IPS-18a (cell line): ENCODE measurements around the gene SDK1.

Experiments used
- H3K27ac ChIP-seq: one replicate; pipeline ENCODE4 v1.5.1; 2013; ENCODE audit warnings: low read length
- H3K27me3 ChIP-seq: one replicate; pipeline ENCODE4 v1.6.1; 2013; ENCODE audit warnings: mild to moderate bottlenecking, low read length; ENCODE audit not compliant: control insufficient read depth, insufficient read depth
- H3K36me3 ChIP-seq: one replicate; pipeline ENCODE4 v1.6.1; 2013; ENCODE audit warnings: low read depth, low read length; ENCODE audit not compliant: control insufficient read depth
- H3K4me1 ChIP-seq: one replicate; pipeline ENCODE4 v1.6.1; 2013; ENCODE audit warnings: low read depth, low read length; ENCODE audit not compliant: control insufficient read depth
- H3K4me3 ChIP-seq: one replicate; pipeline ENCODE4 v1.5.1; 2013; ENCODE audit warnings: low read length
- H3K9ac ChIP-seq: one replicate; pipeline ENCODE4 v1.6.1; 2013; ENCODE audit warnings: mild to moderate bottlenecking, low read length, moderate library complexity
- H3K9me3 ChIP-seq: one replicate; pipeline ENCODE4 v1.6.1; 2013; ENCODE audit warnings: low read depth, low read length; ENCODE audit not compliant: control insufficient read depth

The SDK1 gene

GRCh38 chr7:3979611-3980299 lies 678.7 kb downstream of the SDK1 start:
- peaks cover 10% of the 10 kb centered on the region for H3K4me1 ChIP-seq
- H3K27me3 ChIP-seq: no peaks in the 10 kb centered on the region
- H3K36me3 ChIP-seq: no peaks in the 10 kb centered on the region
- peak overlapping the region; percentile 51 for H3K27ac ChIP-seq
- H3K9me3 ChIP-seq: no peaks in the 10 kb centered on the region
- peak overlapping the region; percentile 12 for H3K9ac ChIP-seq
- H3K4me3 ChIP-seq: peak overlapping the region; percentile 19

- peak overlapping the region; percentile 12 for H3K9ac ChIP-seq
Observed at GRCh38 chr7:3980300-3980643, 679.2 kb downstream of the SDK1 start.

GRCh38 chr7:3981281-3981680 lies 680.2 kb downstream of the SDK1 start:
- no peaks in the 10 kb centered on the region for H3K9me3 ChIP-seq
- no peak overlapping the region for H3K4me3 ChIP-seq
- no peak overlapping the region for H3K27ac ChIP-seq
- H3K27me3 ChIP-seq: no peaks in the 10 kb centered on the region
- no peaks in the 10 kb centered on the region for H3K36me3 ChIP-seq
- no peak overlapping the region for H3K9ac ChIP-seq
- peaks cover 10% of the 10 kb centered on the region for H3K4me1 ChIP-seq

More at GRCh38 chr7:3980300-3980643, 679.2 kb downstream of the SDK1 start:
- Histone ChIP-seq H3K9me3 (no peaks in the 10 kb centered on the region), H3K4me1 (peaks cover 10% of the 10 kb centered on the region), H3K4me3 (peak overlapping the region; percentile 19), H3K36me3 (no peaks in the 10 kb centered on the region), H3K27me3 (no peaks in the 10 kb centered on the region), H3K27ac (peak overlapping the region; percentile 51)

GRCh38 chr7:3984456-3984855 lies 683.4 kb downstream of the SDK1 start:
- Histone ChIP-seq H3K27me3 (no peaks in the 10 kb centered on the region), H3K9ac (no peak overlapping the region), H3K4me1 (peaks cover 10% of the 10 kb centered on the region), H3K36me3 (no peaks in the 10 kb centered on the region), H3K4me3 (no peak overlapping the region), H3K9me3 (no peaks in the 10 kb centered on the region), H3K27ac (no peak overlapping the region)

GRCh38 chr7:3986927-3987326 lies 685.9 kb downstream of the SDK1 start:
- Histone ChIP-seq H3K9ac (no peak overlapping the region), H3K27me3 (no peaks in the 10 kb centered on the region), H3K9me3 (no peaks in the 10 kb centered on the region), H3K4me1 (no peaks in the 10 kb centered on the region), H3K27ac (no peak overlapping the region), H3K36me3 (no peaks in the 10 kb centered on the region), H3K4me3 (no peak overlapping the region)

GRCh38 chr7:3987426-3987927 lies 686.4 kb downstream of the SDK1 start:
- no peak overlapping the region for H3K9ac ChIP-seq
- H3K27ac ChIP-seq: no peak overlapping the region
- H3K4me1 ChIP-seq: no peaks in the 10 kb centered on the region
- no peaks in the 10 kb centered on the region for H3K36me3 ChIP-seq
- no peaks in the 10 kb centered on the region for H3K9me3 ChIP-seq
- no peaks in the 10 kb centered on the region for H3K27me3 ChIP-seq
- no peak overlapping the region for H3K4me3 ChIP-seq

- Histone ChIP-seq H3K9ac (no peak overlapping the region), H3K9me3 (no peaks in the 10 kb centered on the region), H3K36me3 (no peaks in the 10 kb centered on the region), H3K4me3 (no peak overlapping the region), H3K4me1 (peaks cover 3% of the 10 kb centered on the region), H3K27ac (no peak overlapping the region), H3K27me3 (no peaks in the 10 kb centered on the region)
Observed at GRCh38 chr7:3989723-3990122, 688.7 kb downstream of the SDK1 start.

GRCh38 chr7:3991731-3992231 lies 690.7 kb downstream of the SDK1 start:
- no peak overlapping the region for H3K27ac ChIP-seq
- no peaks in the 10 kb centered on the region for H3K9me3 ChIP-seq
- no peaks in the 10 kb centered on the region for H3K27me3 ChIP-seq
- H3K4me1 ChIP-seq: peaks cover 3% of the 10 kb centered on the region
- H3K4me3 ChIP-seq: no peak overlapping the region
- H3K36me3 ChIP-seq: no peaks in the 10 kb centered on the region
- H3K9ac ChIP-seq: no peak overlapping the region

- H3K27ac ChIP-seq: no peak overlapping the region
- H3K9ac ChIP-seq: no peak overlapping the region
- H3K27me3 ChIP-seq: no peaks in the 10 kb centered on the region
- no peaks in the 10 kb centered on the region for H3K36me3 ChIP-seq
- H3K4me3 ChIP-seq: no peak overlapping the region
- H3K4me1 ChIP-seq: peaks cover 3% of the 10 kb centered on the region
- H3K9me3 ChIP-seq: no peaks in the 10 kb centered on the region
Observed at GRCh38 chr7:3992841-3993240, 691.8 kb downstream of the SDK1 start.

GRCh38 chr7:3994764-3995163 lies 693.7 kb downstream of the SDK1 start:
- no peaks in the 10 kb centered on the region for H3K27me3 ChIP-seq
- H3K27ac ChIP-seq: no peak overlapping the region
- H3K4me3 ChIP-seq: no peak overlapping the region
- H3K9ac ChIP-seq: no peak overlapping the region
- H3K9me3 ChIP-seq: no peaks in the 10 kb centered on the region
- no peaks in the 10 kb centered on the region for H3K36me3 ChIP-seq
- peaks cover 3% of the 10 kb centered on the region for H3K4me1 ChIP-seq

- H3K27me3 ChIP-seq: no peaks in the 10 kb centered on the region
- peaks cover 3% of the 10 kb centered on the region for H3K4me1 ChIP-seq
Observed at GRCh38 chr7:3995187-3995586, 694.1 kb downstream of the SDK1 start.

GRCh38 chr7:3998060-3998459 lies 697.0 kb downstream of the SDK1 start:
- Histone ChIP-seq H3K27ac (no peak overlapping the region), H3K9me3 (no peaks in the 10 kb centered on the region), H3K4me3 (no peak overlapping the region), H3K4me1 (no peaks in the 10 kb centered on the region), H3K9ac (no peak overlapping the region), H3K27me3 (no peaks in the 10 kb centered on the region), H3K36me3 (no peaks in the 10 kb centered on the region)

More at GRCh38 chr7:3995187-3995586, 694.1 kb downstream of the SDK1 start:
- Histone ChIP-seq H3K4me3 (no peak overlapping the region), H3K9ac (no peak overlapping the region), H3K9me3 (no peaks in the 10 kb centered on the region), H3K27ac (no peak overlapping the region), H3K36me3 (no peaks in the 10 kb centered on the region)
